ENCODE results near the gene PSMC5.

Gene PSMC5

GRCh38 chr17:63830278-63830677, 3.0 kb downstream of the PSMC5 start:
- Histone ChIP-seq H3K4me1 (ENCODE audit: control insufficient read depth in 5 of 5, insufficient read depth in 5 of 5, low read length in 5 of 5) (peaks cover 12 to 44% (median 26%) of the 10 kb centered on the region in 5 donors), H3K36me3 (ENCODE audit: control insufficient read depth in 5 of 5, insufficient read depth in 5 of 5, low read length in 5 of 5) (peaks cover 0 to 69% (median 67%) of the 10 kb centered on the region in 5 donors), H3K27me3 (ENCODE audit: control insufficient read depth in 5 of 5, insufficient read depth in 4 of 5, low read length in 5 of 5) (no peaks in the 10 kb centered on the region), H3K27ac (ENCODE audit: low read depth, low read length) (no peak overlapping the region), H3K9me3 (ENCODE audit: control insufficient read depth in 5 of 5, low read length in 5 of 5) (no peaks in the 10 kb centered on the region), H3K4me3 (ENCODE audit: low read depth in 1 of 5, low read length in 5 of 5) (no peak overlapping the region), H3K9ac (ENCODE audit: low read length in 5 of 5) (no peak overlapping the region)

- H3K36me3 ChIP-seq (ENCODE audit: control insufficient read depth in 5 of 5, insufficient read depth in 5 of 5, low read length in 5 of 5): peaks cover 0 to 70% (median 68%) of the 10 kb centered on the region in 5 donors
- H3K27me3 ChIP-seq (ENCODE audit: control insufficient read depth in 5 of 5, insufficient read depth in 4 of 5, low read length in 5 of 5): no peaks in the 10 kb centered on the region
- H3K4me1 ChIP-seq (ENCODE audit: control insufficient read depth in 5 of 5, insufficient read depth in 5 of 5, low read length in 5 of 5): peaks cover 12 to 39% (median 24%) of the 10 kb centered on the region in 5 donors
- H3K9me3 ChIP-seq (ENCODE audit: control insufficient read depth in 5 of 5, low read length in 5 of 5): no peaks in the 10 kb centered on the region
- no peak overlapping the region for H3K9ac ChIP-seq (ENCODE audit: low read length in 5 of 5)
- H3K4me3 ChIP-seq (ENCODE audit: low read depth in 1 of 5, low read length in 5 of 5): no peak overlapping the region
- H3K27ac ChIP-seq (ENCODE audit: low read depth, low read length): no peak overlapping the region
Measured at GRCh38 chr17:63830904-63831491, 3.8 kb downstream of the PSMC5 start.

GRCh38 chr17:63831505-63831904, 4.3 kb downstream of the PSMC5 start:
- H3K9ac ChIP-seq (ENCODE audit: low read length in 5 of 5): no peak overlapping the region
- peaks cover 0 to 74% (median 72%) of the 10 kb centered on the region in 5 donors for H3K36me3 ChIP-seq (ENCODE audit: control insufficient read depth in 5 of 5, insufficient read depth in 5 of 5, low read length in 5 of 5)
- H3K27me3 ChIP-seq (ENCODE audit: control insufficient read depth in 5 of 5, insufficient read depth in 4 of 5, low read length in 5 of 5): no peaks in the 10 kb centered on the region
- peaks cover 8 to 33% (median 19%) of the 10 kb centered on the region in 5 donors for H3K4me1 ChIP-seq (ENCODE audit: control insufficient read depth in 5 of 5, insufficient read depth in 5 of 5, low read length in 5 of 5)
- no peak overlapping the region for H3K4me3 ChIP-seq (ENCODE audit: low read depth in 1 of 5, low read length in 5 of 5)
- no peak overlapping the region for H3K27ac ChIP-seq (ENCODE audit: low read depth, low read length)
- no peaks in the 10 kb centered on the region for H3K9me3 ChIP-seq (ENCODE audit: control insufficient read depth in 5 of 5, low read length in 5 of 5)

GRCh38 chr17:63832014-63832413, 4.8 kb downstream of the PSMC5 start:
- H3K9ac ChIP-seq (ENCODE audit: low read length in 5 of 5): no peak overlapping the region

GRCh38 chr17:63832455-63832854, 5.2 kb downstream of the PSMC5 start:
- no peaks in the 10 kb centered on the region for H3K9me3 ChIP-seq (ENCODE audit: control insufficient read depth in 5 of 5, low read length in 5 of 5)
- peaks cover 0 to 83% (median 78%) of the 10 kb centered on the region in 5 donors for H3K36me3 ChIP-seq (ENCODE audit: control insufficient read depth in 5 of 5, insufficient read depth in 5 of 5, low read length in 5 of 5)
- H3K27ac ChIP-seq (ENCODE audit: low read depth, low read length): no peak overlapping the region
- no peaks in the 10 kb centered on the region for H3K27me3 ChIP-seq (ENCODE audit: control insufficient read depth in 5 of 5, insufficient read depth in 4 of 5, low read length in 5 of 5)
- no peak overlapping the region for H3K4me3 ChIP-seq (ENCODE audit: low read depth in 1 of 5, low read length in 5 of 5)
- H3K4me1 ChIP-seq (ENCODE audit: control insufficient read depth in 5 of 5, insufficient read depth in 5 of 5, low read length in 5 of 5): peaks cover 8 to 36% (median 21%) of the 10 kb centered on the region in 5 donors
- no peak overlapping the region for H3K9ac ChIP-seq (ENCODE audit: low read length in 5 of 5)

More at GRCh38 chr17:63832014-63832413, 4.8 kb downstream of the PSMC5 start:
- Histone ChIP-seq H3K27me3 (ENCODE audit: control insufficient read depth in 5 of 5, insufficient read depth in 4 of 5, low read length in 5 of 5) (no peaks in the 10 kb centered on the region), H3K36me3 (ENCODE audit: control insufficient read depth in 5 of 5, insufficient read depth in 5 of 5, low read length in 5 of 5) (peaks cover 0 to 79% (median 77%) of the 10 kb centered on the region in 5 donors), H3K4me1 (ENCODE audit: control insufficient read depth in 5 of 5, insufficient read depth in 5 of 5, low read length in 5 of 5) (peaks cover 8 to 32% (median 17%) of the 10 kb centered on the region in 5 donors), H3K27ac (ENCODE audit: low read depth, low read length) (no peak overlapping the region), H3K4me3 (ENCODE audit: low read depth in 1 of 5, low read length in 5 of 5) (no peak overlapping the region), H3K9me3 (ENCODE audit: control insufficient read depth in 5 of 5, low read length in 5 of 5) (no peaks in the 10 kb centered on the region)

GRCh38 chr17:63833026-63833740, 6.0 kb downstream of the PSMC5 start:
- peaks cover 0 to 84% (median 80%) of the 10 kb centered on the region in 5 donors for H3K36me3 ChIP-seq (ENCODE audit: control insufficient read depth in 5 of 5, insufficient read depth in 5 of 5, low read length in 5 of 5)
- no peak overlapping the region for H3K27ac ChIP-seq (ENCODE audit: low read depth, low read length)
- no peaks in the 10 kb centered on the region for H3K9me3 ChIP-seq (ENCODE audit: control insufficient read depth in 5 of 5, low read length in 5 of 5)
- H3K4me1 ChIP-seq (ENCODE audit: control insufficient read depth in 5 of 5, insufficient read depth in 5 of 5, low read length in 5 of 5): peaks cover 8 to 36% (median 22%) of the 10 kb centered on the region in 5 donors
- H3K27me3 ChIP-seq (ENCODE audit: control insufficient read depth in 5 of 5, insufficient read depth in 4 of 5, low read length in 5 of 5): no peaks in the 10 kb centered on the region
- H3K4me3 ChIP-seq (ENCODE audit: low read depth in 1 of 5, low read length in 5 of 5): no peak overlapping the region
- no peak overlapping the region for H3K9ac ChIP-seq (ENCODE audit: low read length in 5 of 5)

GRCh38 chr17:63833741-63834373, 6.6 kb downstream of the PSMC5 start:
- H3K27me3 ChIP-seq (ENCODE audit: control insufficient read depth in 5 of 5, insufficient read depth in 4 of 5, low read length in 5 of 5): no peaks in the 10 kb centered on the region
- H3K4me1 ChIP-seq (ENCODE audit: control insufficient read depth in 5 of 5, insufficient read depth in 5 of 5, low read length in 5 of 5): peaks cover 9 to 36% (median 23%) of the 10 kb centered on the region in 5 donors
- no peak overlapping the region for H3K4me3 ChIP-seq (ENCODE audit: low read depth in 1 of 5, low read length in 5 of 5)
- H3K9ac ChIP-seq (ENCODE audit: low read length in 5 of 5): no peak overlapping the region
- H3K36me3 ChIP-seq (ENCODE audit: control insufficient read depth in 5 of 5, insufficient read depth in 5 of 5, low read length in 5 of 5): peaks cover 0 to 84% (median 80%) of the 10 kb centered on the region in 5 donors
- H3K27ac ChIP-seq (ENCODE audit: low read depth, low read length): no peak overlapping the region
- no peaks in the 10 kb centered on the region for H3K9me3 ChIP-seq (ENCODE audit: control insufficient read depth in 5 of 5, low read length in 5 of 5)

GRCh38 chr17:63834431-63835166, 7.4 kb downstream of the PSMC5 start:
- Histone ChIP-seq H3K36me3 (ENCODE audit: control insufficient read depth in 5 of 5, insufficient read depth in 5 of 5, low read length in 5 of 5) (peaks cover 0 to 77% (median 74%) of the 10 kb centered on the region in 5 donors), H3K9me3 (ENCODE audit: control insufficient read depth in 5 of 5, low read length in 5 of 5) (no peaks in the 10 kb centered on the region), H3K9ac (ENCODE audit: low read length in 5 of 5) (no peak overlapping the region), H3K4me3 (ENCODE audit: low read depth in 1 of 5, low read length in 5 of 5) (no peak overlapping the region), H3K27me3 (ENCODE audit: control insufficient read depth in 5 of 5, insufficient read depth in 4 of 5, low read length in 5 of 5) (no peaks in the 10 kb centered on the region), H3K4me1 (ENCODE audit: control insufficient read depth in 5 of 5, insufficient read depth in 5 of 5, low read length in 5 of 5) (peaks cover 11 to 41% (median 31%) of the 10 kb centered on the region in 5 donors), H3K27ac (ENCODE audit: low read depth, low read length) (no peak overlapping the region)

GRCh38 chr17:63835167-63835720, 8.0 kb downstream of the PSMC5 start:
- H3K4me1 ChIP-seq (ENCODE audit: control insufficient read depth in 5 of 5, insufficient read depth in 5 of 5, low read length in 5 of 5): peaks cover 11 to 48% (median 36%) of the 10 kb centered on the region in 5 donors
- peaks cover 0 to 71% (median 67%) of the 10 kb centered on the region in 5 donors for H3K36me3 ChIP-seq (ENCODE audit: control insufficient read depth in 5 of 5, insufficient read depth in 5 of 5, low read length in 5 of 5)

More at GRCh38 chr17:63835167-63835720, 8.0 kb downstream of the PSMC5 start:
- Histone ChIP-seq H3K9me3 (ENCODE audit: control insufficient read depth in 5 of 5, low read length in 5 of 5) (no peaks in the 10 kb centered on the region), H3K9ac (ENCODE audit: low read length in 5 of 5) (no peak overlapping the region), H3K27ac (ENCODE audit: low read depth, low read length) (no peak overlapping the region), H3K27me3 (ENCODE audit: control insufficient read depth in 5 of 5, insufficient read depth in 4 of 5, low read length in 5 of 5) (no peaks in the 10 kb centered on the region), H3K4me3 (ENCODE audit: low read depth in 1 of 5, low read length in 5 of 5) (no peak overlapping the region)

All from subcutaneous abdominal adipose tissue (tissue), 5 donors.